Inferior parietal cortex (tissue), 1 donor: Measurements from ENCODE around the gene TDRD3.

Experiments
- DNase-seq: peaks from one replicate; pipeline ENCODE4 v3.0.0-alpha.2; 2016; ENCODE audit errors: extremely low spot score

The TDRD3 gene

DNA sequence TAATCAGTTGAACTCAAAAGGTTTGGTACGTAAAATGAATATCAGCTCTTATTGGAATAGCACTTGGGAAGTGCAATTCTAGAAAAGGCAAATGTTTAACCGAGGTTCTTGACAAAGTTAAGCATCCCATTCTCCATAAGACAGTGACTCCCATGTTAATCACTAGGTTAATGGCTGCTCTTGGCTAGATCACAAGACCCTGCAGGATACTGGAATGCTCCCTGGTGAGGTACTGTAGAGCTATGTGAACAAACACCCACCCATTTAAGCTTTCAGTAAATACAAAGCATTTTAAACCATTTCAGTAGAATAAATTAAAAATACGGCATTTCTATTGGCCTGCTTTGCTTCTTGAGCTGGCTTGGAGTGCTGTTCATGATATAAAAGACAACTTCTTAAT is 56.5 kb downstream of the TDRD3 start:
- DNase-seq, result no peak

- no peak for DNase-seq
Observed at GRCh38 chr13:60454425-60454824, 57.4 kb downstream of the TDRD3 start.

- DNase-seq, result no peak
Observed at GRCh38 chr13:60463787-60464186, 66.8 kb downstream of the TDRD3 start.

- no peak for DNase-seq
Observed at GRCh38 chr13:60467098-60467497, 70.1 kb downstream of the TDRD3 start.

GRCh38 chr13:60479273-60479672 is 82.3 kb downstream of the TDRD3 start:
- no peak for DNase-seq

DNA sequence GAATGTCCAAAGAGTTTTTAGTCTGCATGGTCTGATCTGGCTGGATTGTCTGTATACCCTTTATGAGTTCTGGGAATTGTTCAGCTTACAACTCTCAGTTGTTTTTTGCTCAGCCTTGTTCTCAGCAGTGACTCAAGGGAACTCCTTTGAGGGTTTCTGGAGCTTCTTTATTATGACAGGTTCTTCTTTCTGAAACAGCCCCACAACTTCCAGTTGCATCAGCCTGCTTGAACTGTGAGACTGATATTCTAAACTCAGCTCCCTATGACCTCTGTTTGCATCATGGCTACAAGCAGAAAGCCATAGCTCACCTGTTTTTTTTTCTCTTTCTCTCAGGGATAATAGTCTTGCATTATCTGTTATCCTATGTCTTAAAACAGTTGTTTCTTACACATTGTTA is 85.0 kb downstream of the TDRD3 start:
- no peak for DNase-seq

- no peak for DNase-seq
Observed at GRCh38 chr13:60484865-60485264, 87.8 kb downstream of the TDRD3 start.

DNA sequence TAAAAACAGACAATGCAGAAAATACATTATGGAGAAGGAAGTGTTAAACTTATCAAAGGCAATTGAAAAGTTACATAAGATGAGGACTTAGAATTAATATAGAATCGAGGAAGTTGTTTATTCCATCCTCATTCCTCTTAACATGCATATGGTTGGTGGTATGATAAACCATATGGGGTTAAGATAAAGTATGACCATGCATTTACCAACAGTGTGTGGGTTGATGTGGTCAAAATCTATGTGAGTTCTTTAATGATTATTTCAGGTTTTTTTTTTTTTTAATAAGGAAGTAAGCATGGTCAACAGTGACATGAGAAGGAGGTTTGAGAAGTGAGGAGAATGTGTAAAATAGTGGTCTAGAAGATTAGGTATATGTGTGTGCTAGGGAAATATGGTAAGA is 94.5 kb downstream of the TDRD3 start:
- DNase-seq, result no peak

DNA sequence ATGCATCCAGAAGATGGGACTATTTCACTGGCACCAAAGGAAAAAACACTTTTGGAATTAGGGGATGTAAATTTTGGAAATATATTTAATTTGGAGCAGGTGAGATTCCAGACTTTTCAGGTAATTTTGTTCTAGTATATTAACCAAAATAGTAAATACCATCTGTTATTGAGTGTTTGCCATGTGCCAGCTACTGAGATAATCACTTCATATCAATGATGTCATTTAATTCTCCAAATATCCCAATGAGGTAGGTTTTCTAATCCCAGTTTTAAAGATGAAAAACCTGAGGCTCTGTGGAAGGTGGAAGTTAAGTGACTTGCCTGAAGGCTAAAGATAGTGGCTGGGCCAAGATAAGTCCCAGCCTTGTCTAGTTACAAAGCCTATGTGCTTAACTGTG is 95.2 kb downstream of the TDRD3 start:
- no peak for DNase-seq

DNA sequence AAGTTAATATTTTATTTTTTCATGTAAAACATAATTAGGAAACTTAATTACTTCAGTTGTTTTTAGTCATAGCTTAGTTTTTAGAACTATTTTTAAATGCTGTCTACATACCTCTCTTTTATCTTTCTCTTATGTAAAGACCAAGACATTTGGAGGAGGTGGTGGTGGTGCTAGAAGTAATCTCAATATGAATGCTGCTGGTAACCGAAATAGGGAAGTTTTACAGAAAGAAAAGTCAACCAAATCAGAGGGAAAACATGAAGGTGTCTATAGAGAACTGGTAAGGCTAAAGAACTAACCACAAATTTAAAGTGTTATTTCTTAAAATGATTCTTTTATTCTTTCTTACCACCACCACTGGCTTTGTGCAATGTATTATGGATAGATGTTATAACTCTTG is 97.3 kb downstream of the TDRD3 start:
- DNase-seq, result no peak

DNA sequence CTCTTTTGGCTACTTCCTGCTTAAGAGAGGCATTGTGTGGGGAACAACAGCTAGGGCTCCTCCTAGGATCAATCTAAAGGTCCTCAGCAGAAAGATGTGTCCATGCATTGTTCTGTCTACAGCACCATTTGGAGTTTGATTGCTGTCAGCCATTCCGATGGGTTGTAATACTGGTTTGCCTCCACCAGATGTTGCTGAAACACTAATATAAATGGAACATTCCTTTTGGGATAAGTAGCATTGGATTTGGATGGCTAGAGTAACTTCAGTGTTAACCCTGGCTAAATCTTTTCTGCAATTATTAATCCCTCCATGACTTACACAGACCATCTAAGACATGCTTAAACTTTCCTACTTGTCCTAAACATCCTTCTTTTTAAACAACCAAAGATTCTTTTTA is 104.2 kb downstream of the TDRD3 start:
- no peak for DNase-seq

DNA sequence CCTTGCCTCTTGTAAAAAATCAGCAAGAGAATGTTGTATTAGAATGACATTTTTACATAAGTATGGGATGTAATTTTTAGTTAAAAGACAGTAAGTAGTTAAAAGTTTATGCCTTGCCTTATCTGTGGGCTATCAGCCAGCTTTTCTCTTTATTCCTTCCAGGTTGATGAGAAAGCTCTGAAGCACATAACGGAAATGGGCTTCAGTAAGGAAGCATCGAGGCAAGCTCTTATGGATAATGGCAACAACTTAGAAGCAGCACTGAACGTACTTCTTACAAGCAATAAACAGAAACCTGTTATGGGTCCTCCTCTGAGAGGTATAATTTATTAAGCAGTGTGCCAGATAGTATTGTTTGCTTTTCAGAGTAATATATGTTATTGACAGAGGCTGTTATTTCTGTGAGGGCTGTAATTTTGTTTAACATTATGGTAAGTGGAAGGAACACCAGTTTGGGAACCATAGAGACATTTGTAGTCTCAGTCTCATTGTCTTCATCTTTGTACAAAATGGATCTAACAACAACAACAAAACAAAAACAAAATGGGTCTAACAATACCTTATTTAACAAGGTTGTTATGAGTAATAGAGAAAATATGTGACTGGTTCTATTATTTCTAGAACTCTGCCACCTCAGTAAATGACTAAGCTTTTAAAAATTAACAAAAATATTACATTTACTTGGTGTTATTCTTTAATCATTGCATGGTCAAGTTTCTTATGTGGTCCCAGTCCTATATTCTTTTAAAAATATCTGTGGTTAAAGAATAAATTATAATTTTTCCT is 112.8 kb downstream of the TDRD3 start:
- DNase-seq, result no peak

- no peak for DNase-seq
Observed at GRCh38 chr13:60511637-60512036, 114.6 kb downstream of the TDRD3 start.

GRCh38 chr13:60514891-60515290 is 117.9 kb downstream of the TDRD3 start:
- no peak for DNase-seq

DNA sequence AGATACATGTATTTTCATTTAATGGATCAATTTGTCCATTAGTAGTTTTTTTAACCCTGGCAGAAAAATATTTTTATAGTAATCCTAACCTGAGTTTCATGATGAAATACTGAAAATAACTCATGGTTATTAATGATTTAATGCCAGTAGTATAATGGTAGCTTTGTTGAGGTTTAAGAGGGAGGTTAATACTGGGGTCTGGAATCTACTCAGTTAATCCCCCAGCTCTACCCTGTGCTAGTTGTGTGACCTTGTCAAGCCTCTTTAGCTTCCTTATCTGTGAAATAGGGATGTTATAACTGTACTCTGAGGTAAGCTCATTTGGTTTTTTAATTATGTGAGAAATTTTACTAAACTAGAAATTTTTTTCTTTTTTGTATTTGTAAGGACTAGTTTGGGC is 122.5 kb downstream of the TDRD3 start:
- no peak for DNase-seq

- DNase-seq, result no peak
Observed at GRCh38 chr13:60520902-60521569, 124.0 kb downstream of the TDRD3 start.

- no peak for DNase-seq
Observed at GRCh38 chr13:60538566-60538965, 141.5 kb downstream of the TDRD3 start.

- no peak for DNase-seq
Observed at GRCh38 chr13:60540276-60540675, 143.3 kb downstream of the TDRD3 start.

DNA sequence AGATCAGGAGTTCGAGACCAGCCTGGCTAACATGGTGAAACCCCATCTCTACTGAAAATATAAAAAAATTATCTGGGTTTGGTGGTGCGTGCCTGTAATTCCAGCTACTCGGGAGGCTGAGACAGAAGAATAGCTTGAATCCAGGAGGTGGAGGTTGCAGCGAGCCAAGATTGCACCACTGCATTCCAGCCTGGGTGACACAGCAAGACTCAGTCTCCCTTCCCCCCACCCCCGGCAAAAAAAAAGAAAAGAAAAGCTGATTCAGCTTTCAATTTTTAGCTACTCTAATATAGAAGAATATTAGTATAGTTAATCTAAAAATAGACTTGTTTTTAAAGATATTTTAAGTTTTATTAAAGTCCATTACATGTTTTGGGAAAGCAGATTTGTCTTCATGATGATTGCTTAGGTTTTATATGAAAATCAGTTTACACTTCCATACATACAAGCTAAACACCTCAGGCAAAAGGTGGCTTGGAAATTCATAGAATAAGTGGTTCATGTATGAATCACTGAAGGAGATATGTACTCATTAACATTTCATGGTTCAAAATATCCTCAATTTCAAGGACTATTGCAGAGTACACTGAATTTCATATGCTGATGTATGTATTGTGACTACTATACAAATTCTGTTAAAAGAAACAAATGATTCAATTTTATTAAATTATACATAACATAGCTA is 165.2 kb downstream of the TDRD3 start:
- DNase-seq, result no peak

DNA sequence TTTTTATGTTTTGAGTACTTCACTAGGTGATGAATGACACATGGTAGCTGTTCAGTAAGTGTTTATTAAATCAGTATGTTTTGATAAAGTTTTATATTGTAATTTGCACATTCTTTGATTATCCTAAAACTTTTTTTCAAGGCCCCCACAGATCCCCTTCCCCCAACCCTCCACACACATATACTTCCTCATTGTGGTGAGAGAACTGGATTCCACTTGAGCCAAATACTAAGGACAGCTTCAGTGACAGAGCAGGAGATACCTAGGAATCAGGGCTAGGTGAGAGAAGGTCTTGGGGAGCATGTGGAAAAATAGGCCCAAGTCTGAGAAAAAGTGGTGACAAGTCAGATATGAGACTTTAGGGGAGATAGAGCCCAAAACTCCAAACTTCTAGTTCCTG is 174.6 kb downstream of the TDRD3 start:
- no peak for DNase-seq

- no peak for DNase-seq
Observed at GRCh38 chr13:60572003-60572798, 175.2 kb downstream of the TDRD3 start.

- DNase-seq, result no peak
Observed at GRCh38 chr13:60572855-60573254, 175.8 kb downstream of the TDRD3 start.
